GM12864 (cell line): ENCODE results near the gene TAF8.

Experiments used
- DNase-seq: peaks from one replicate; pipeline ENCODE4 v3.0.0-alpha.2; 2011; ENCODE audit warnings: low read depth
- H3K4me3 ChIP-seq: 2 replicates; pipeline ENCODE4 v1.5.1; 2011; ENCODE audit warnings: mild to moderate bottlenecking, low read depth, low read length, control low read depth
- TF ChIP-seq, protein P1 (sequence below): IDR thresholded peaks from 2 replicates; pipeline ENCODE4 v1.5.1; 2011; ENCODE audit warnings: low read depth, mild to moderate bottlenecking, moderate library complexity, low read length, control low read depth, inconsistent platforms; ENCODE audit errors: missing control alignments

The TAF8 gene

DNA sequence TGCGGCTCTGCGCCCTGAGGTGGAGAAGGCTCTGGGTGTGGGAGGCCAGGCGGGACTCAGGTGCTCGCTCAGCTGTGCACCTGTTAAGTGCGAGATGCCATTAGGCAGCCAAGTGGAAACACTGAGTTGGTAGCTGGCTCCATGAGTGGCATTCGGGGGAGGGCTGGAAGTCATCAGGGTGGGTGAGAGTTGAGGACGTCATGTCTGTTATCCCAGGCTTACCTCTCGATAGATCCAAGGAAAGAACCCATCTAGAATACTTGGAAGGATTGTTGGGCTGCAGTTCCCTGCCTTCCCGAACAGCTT, 41.3 kb downstream of the TAF8 start:
- no peak overlapping the region for H3K4me3 ChIP-seq
- TF ChIP-seq, protein P1, sequence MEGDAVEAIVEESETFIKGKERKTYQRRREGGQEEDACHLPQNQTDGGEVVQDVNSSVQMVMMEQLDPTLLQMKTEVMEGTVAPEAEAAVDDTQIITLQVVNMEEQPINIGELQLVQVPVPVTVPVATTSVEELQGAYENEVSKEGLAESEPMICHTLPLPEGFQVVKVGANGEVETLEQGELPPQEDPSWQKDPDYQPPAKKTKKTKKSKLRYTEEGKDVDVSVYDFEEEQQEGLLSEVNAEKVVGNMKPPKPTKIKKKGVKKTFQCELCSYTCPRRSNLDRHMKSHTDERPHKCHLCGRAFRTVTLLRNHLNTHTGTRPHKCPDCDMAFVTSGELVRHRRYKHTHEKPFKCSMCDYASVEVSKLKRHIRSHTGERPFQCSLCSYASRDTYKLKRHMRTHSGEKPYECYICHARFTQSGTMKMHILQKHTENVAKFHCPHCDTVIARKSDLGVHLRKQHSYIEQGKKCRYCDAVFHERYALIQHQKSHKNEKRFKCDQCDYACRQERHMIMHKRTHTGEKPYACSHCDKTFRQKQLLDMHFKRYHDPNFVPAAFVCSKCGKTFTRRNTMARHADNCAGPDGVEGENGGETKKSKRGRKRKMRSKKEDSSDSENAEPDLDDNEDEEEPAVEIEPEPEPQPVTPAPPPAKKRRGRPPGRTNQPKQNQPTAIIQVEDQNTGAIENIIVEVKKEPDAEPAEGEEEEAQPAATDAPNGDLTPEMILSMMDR, result no peak
- DNase-seq, result no peak

DNA sequence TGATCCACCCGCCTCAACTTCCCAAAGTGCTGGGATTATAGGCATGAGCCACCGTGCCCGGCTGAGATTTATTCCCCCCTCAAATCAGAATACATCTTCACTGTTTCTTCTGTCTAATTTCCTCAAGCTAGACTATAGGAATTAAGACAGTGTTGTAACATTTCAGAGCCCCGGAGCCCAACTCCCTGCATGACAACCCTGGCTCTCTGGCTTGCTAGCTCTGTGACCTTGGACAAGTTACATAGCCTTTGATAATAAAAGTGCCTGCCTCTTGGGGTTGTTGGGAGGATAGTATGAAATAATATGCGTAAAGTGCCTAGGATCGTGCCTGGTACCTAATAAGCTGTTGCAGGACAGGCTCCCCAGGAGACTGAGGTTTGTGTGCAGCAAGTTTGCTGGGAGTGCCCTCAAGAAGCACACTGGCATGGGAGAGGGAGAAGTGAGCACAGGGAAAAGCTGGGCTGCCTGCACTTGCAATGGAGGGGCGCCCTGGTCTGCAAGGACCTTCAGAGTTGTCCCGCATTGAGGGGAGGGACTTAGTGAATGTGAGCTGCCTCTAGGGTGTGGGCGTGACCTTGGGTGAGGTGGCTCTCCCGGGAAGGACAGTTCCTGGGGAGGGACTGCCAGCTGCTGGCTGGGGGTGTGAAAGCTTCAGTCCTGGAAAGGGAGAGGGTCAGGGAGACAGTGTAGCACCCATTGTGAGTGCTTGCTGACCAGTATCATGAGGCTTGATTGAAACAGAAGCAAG, 43.4 kb downstream of the TAF8 start:
- DNase-seq, result no peak
- TF ChIP-seq, protein P1, result no peak
- H3K4me3 ChIP-seq, result no peak overlapping the region

DNA sequence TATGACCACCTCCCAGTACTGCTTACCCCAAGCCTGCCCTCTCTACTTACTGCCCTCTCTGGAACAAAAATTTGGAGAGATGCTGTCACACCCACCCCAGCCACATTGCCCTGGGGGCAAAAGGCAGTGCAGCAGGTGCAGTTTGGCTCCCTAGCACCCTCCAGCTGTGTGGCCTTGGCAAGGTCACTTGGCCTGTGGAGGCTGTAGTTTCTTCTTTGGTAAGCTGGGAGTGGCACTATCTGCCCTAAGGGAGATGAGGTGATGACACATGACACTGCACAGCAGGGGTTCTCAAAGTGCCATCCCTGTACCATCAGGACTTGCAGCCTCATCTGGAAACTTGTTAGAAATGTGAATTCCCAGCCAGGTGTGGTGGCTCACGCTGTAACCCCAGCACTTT, 44.8 kb downstream of the TAF8 start:
- DNase-seq, result no peak
- H3K4me3 ChIP-seq, result no peak overlapping the region
- TF ChIP-seq, protein P1, result no peak

DNA sequence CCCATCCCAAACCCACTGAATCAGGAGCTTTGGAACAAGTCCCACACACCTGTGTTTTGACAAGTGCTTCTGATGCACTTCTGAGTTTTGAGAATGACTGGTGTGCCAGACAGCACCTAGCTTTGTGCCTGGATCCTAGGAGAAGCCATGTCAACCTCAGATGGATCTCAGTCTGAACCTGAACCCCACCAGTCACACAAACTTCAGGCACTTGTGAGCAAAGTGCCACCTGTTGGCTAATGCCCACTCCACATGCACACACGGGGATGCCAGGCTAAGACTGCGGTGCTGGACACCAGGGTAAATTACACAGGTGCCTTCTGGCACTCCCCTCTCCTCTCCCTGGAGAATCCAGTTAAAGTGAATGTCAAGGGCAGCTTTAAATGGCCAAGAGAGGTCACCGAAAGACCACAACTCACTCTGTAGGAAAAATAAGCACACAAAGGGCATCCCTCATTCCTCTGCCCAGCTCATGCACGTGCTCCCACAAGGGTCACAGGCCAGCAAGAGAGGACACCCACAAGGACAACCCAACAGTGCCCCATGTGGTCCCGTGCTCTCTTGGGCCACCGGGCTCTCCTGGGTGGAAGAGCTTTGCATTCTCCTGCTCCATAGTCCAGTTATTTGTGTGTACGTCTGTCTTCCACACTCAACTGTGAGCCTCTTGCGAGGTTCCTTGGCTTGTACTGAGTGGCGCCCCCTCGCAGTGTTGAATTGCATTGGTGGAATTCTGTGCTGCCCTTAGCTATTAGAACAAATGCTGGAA, 45.6 kb downstream of the TAF8 start:
- TF ChIP-seq, protein P1, result no peak
- H3K4me3 ChIP-seq, result no peak overlapping the region
- DNase-seq, result no peak

DNA sequence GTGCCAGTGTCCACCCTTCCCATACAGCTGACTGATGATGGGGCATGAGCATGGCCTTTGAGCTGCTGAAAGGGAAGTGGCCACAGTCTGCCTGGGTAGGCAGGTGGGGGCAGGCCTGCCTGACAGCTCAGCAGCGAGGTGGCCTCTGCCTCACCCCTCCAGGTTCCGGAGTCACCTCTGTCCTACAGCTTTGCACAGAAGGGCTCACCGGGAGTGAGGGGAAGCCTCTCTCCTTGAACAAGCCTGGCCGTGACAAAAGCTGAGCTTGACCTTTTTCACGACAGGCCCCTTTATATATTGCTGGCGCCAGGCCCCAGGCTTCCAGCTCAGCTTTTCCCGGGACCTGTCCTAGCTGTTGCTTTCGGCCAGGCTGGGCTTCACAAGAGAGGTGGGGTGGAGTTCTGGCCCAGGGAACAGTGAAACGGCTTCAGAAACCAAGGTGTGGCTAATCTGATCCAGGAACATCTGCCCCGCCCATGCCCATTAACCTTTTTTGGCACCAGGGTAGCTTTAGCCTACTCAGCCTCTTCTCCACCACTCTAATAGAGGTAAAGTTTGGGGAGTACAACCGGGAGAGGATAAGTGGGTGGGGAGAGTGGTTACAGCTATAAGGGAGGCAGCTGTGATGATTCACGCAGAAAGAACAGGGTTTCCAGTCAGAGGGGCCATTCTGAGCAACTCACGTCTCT, 49.2 kb downstream of the TAF8 start:
- H3K4me3 ChIP-seq, result no peak overlapping the region
- DNase-seq, result no peak
- TF ChIP-seq, protein P1, result no peak

DNA sequence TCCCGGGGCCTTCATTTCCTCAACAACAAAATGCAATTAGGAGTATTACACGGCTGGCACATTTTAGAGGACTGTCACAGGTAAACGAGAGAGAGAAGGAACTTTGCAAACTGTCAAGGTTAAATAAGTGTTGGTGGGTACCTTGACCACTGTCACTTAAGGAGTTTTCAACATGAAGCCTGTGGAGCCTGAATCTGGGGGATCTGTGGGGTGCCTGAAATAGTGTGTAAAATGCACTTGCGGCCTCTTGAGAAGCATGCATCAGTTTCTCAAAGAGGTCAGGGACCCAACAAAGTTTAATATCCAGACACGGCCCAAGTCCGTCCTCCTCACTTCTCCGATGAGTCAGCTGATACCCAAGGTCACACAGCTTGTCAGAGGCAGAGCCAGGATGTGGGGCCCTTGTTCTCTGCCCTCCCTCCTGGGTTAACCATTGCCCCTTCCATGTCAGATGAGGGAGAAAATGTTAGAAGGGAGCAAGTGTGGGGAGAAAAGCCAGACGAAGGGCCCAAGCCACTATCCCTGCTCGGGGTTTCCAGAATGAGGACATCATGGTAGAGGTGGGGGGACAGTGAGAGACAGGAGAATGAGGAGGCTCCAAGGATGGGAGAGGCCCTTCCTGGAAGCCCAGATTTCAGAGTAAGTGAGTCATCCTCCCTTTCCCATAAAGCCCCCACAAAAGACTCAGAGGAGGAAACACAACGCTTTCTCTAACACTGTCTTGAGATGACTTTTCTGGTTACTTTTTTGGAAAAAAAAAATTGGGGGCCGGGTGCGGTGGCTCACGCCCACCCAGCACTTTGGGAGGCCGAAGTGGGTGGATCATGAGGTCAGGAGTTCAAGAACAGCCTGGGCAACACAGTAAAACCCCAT, 49.9 kb downstream of the TAF8 start:
- TF ChIP-seq, protein P1, result no peak
- no peak overlapping the region for H3K4me3 ChIP-seq
- no peak for DNase-seq
